Mesendoderm (in vitro differentiated cells): Measurements from ENCODE around the gene GABRG3.

Source experiments
- DNase-seq: peaks from one replicate; pipeline ENCODE4 v3.0.0; 2013
- H2AK5ac ChIP-seq: 2 replicates; pipeline ENCODE4 v1.6.1; 2013; ENCODE audit warnings: low read length, inconsistent platforms
- H2BK120ac ChIP-seq: 2 replicates; pipeline ENCODE4 v1.6.1; 2013; ENCODE audit warnings: low read depth, mild to moderate bottlenecking, low read length, moderate library complexity, mixed read lengths
- H2BK15ac ChIP-seq: replicated peaks from 2 replicates; pipeline ENCODE4 v1.6.1; 2013; ENCODE audit warnings: low read depth, mild to moderate bottlenecking, moderate library complexity
- H2BK5ac ChIP-seq: 2 replicates; pipeline ENCODE4 v1.6.1; 2013; ENCODE audit warnings: low read length, inconsistent platforms
- H3K18ac ChIP-seq: 2 replicates; pipeline ENCODE4 v1.6.1; 2013; ENCODE audit warnings: mild to moderate bottlenecking, low read length, mixed read lengths
- H3K23ac ChIP-seq: one replicate; pipeline ENCODE4 v1.6.1; 2013; ENCODE audit warnings: low read length
- H3K27ac ChIP-seq: 2 replicates; pipeline ENCODE4 v1.5.1; 2013; ENCODE audit warnings: low read depth, mild to moderate bottlenecking, inconsistent platforms, low read length, moderate library complexity
- H3K27me3 ChIP-seq: 2 replicates; pipeline ENCODE4 v1.6.1; 2013; ENCODE audit warnings: low read length, control low read depth, mild to moderate bottlenecking, inconsistent platforms; ENCODE audit not compliant: insufficient read depth, poor library complexity
- H3K36me3 ChIP-seq: 2 replicates; pipeline ENCODE4 v1.6.1; 2013; ENCODE audit warnings: low read length, inconsistent platforms; ENCODE audit not compliant: control insufficient read depth, insufficient read depth
- H3K4ac ChIP-seq: one replicate; pipeline ENCODE4 v1.6.1; 2013; ENCODE audit warnings: low read depth, mild to moderate bottlenecking, low read length, moderate library complexity
- H3K4me1 ChIP-seq: 2 replicates; pipeline ENCODE4 v1.6.1; 2013; ENCODE audit warnings: low read depth, low read length, inconsistent platforms; ENCODE audit not compliant: control insufficient read depth
- H3K4me2 ChIP-seq: 2 replicates; pipeline ENCODE4 v1.6.1; 2013; ENCODE audit warnings: low read length
- H3K4me3 ChIP-seq: 2 replicates; pipeline ENCODE4 v1.5.1; 2013; ENCODE audit warnings: mild to moderate bottlenecking, low read length
- H3K56ac ChIP-seq: one replicate; pipeline ENCODE4 v1.6.1; 2013; ENCODE audit warnings: low read length
- H3K79me1 ChIP-seq: 2 replicates; pipeline ENCODE4 v1.6.1; 2013; ENCODE audit warnings: low read length, inconsistent platforms
- H3K79me2 ChIP-seq: 2 replicates; pipeline ENCODE4 v1.6.1; 2013; ENCODE audit warnings: mild to moderate bottlenecking, low read length; ENCODE audit not compliant: control insufficient read depth, insufficient read depth
- H3K9ac ChIP-seq: 2 replicates; pipeline ENCODE4 v1.6.1; 2013; ENCODE audit warnings: low read length, inconsistent platforms
- H4K5ac ChIP-seq: one replicate; pipeline ENCODE4 v1.6.1; 2013; ENCODE audit warnings: low read length
- H4K8ac ChIP-seq: one replicate; pipeline ENCODE4 v1.6.1; 2013; ENCODE audit warnings: low read depth, mild to moderate bottlenecking, control low read depth, low read length, moderate library complexity
- WGBS: extraction: QIAGEN DNeasy Blood & Tissue Kit; methylation state at CpG from one replicate; pipeline ENCODE4 v1.1.7; 2013; ENCODE audit warnings: low lambda C conversion rate, missing lambda C conversion rate; ENCODE audit not compliant: insufficient coverage; ENCODE audit errors: extremely low coverage; 5-methylcytosine and 5-hydroxymethylcytosine counted together

GABRG3 gene

DNA sequence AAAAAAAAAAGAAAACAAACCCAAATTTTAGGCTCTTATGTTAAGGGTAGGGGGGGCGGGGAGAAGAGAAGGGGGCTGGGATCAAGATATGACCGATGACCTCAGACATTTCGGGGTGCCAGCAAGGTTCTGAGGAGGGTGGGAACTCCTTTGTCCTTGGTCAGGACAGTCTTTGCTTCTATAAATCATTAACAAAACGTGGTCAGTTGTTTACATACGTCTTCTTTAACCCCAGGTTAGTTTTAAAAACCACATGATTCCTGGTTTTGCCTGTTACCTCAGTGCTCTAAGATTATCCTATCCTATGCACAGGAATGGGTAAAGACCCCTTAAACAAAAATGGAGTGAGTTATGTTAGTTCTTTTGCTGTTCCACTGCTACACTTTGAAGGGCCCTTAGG, 285.5 kb downstream of the GABRG3 start:
- no CpG with 5 or more reads among the region's 5 CpGs for WGBS
- H4K5ac ChIP-seq, result no peak overlapping the region

GRCh38 chr15:27258287-27258686, 287.3 kb downstream of the GABRG3 start:
- Histone ChIP-seq H2BK15ac (no peak overlapping the region), H3K4me1 (peaks cover 4% of the 10 kb centered on the region), H2BK120ac (no peak overlapping the region), H3K27ac (no peak overlapping the region), H3K18ac (no peak overlapping the region), H3K36me3 (no peaks in the 10 kb centered on the region), H3K4me3 (no peak overlapping the region), H3K79me2 (no peaks in the 10 kb centered on the region), H3K27me3 (no peaks in the 10 kb centered on the region), H4K5ac (no peak overlapping the region), H3K23ac (no peak overlapping the region), H4K8ac (no peak overlapping the region), H3K56ac (no peak overlapping the region), H3K9ac (no peak overlapping the region), H3K4ac (no peak overlapping the region), H3K4me2 (no peak overlapping the region), H2BK5ac (no peak overlapping the region), H2AK5ac (no peak overlapping the region), H3K79me1 (no peaks in the 10 kb centered on the region)
- DNase-seq, result peak; percentile 19
- WGBS, result no CpG with 5 or more reads among the region's 4 CpGs

More for the DNA sequence above, 285.5 kb downstream of the GABRG3 start:
- H2BK5ac ChIP-seq, result no peak overlapping the region
- no peak overlapping the region for H2BK120ac ChIP-seq
- peaks cover 4% of the 10 kb centered on the region for H3K4me1 ChIP-seq
- no peaks in the 10 kb centered on the region for H3K79me1 ChIP-seq
- H3K27me3 ChIP-seq, result no peaks in the 10 kb centered on the region
- H3K36me3 ChIP-seq, result no peaks in the 10 kb centered on the region
- H3K27ac ChIP-seq, result no peak overlapping the region
- H3K4me3 ChIP-seq, result no peak overlapping the region
- H3K79me2 ChIP-seq, result no peaks in the 10 kb centered on the region
- no peak overlapping the region for H3K56ac ChIP-seq
- H2BK15ac ChIP-seq, result no peak overlapping the region
- no peak overlapping the region for H3K23ac ChIP-seq
- H3K4ac ChIP-seq, result no peak overlapping the region
- no peak overlapping the region for H2AK5ac ChIP-seq
- no peak overlapping the region for H3K4me2 ChIP-seq
- H3K18ac ChIP-seq, result no peak overlapping the region
- DNase-seq, result no peak
- no peak overlapping the region for H3K9ac ChIP-seq
- H4K8ac ChIP-seq, result no peak overlapping the region

DNA sequence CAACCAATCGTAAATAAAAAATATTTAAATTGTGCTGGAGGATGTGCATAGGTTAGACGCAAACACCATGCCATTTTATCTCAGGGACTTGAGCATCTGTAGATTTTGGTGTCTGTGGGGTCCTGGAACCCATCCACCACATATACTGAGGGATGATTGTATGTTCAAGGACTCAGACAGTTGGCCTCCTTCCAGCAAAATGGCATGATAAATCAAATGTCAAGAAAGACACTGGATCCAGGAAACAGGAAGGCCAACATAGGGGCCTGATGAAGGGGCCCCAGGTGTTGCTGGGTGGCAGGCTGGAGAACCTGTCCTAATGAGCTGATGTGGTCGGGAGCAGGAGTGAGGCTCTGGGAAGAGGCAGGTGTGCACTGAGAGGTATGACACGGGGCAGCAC, 289.5 kb downstream of the GABRG3 start:
- no peaks in the 10 kb centered on the region for H3K79me2 ChIP-seq
- peaks cover 4% of the 10 kb centered on the region for H3K4me1 ChIP-seq
- H3K27me3 ChIP-seq, result no peaks in the 10 kb centered on the region
- no peak overlapping the region for H3K4me3 ChIP-seq
- no peak overlapping the region for H3K23ac ChIP-seq
- no peak overlapping the region for H3K56ac ChIP-seq
- no peak overlapping the region for H2BK120ac ChIP-seq
- H3K18ac ChIP-seq, result no peak overlapping the region
- DNase-seq, result no peak
- H4K5ac ChIP-seq, result no peak overlapping the region
- H3K4me2 ChIP-seq, result no peak overlapping the region
- no peak overlapping the region for H3K4ac ChIP-seq
- H3K9ac ChIP-seq, result no peak overlapping the region
- WGBS, result no CpG with 5 or more reads among the region's 4 CpGs
- no peaks in the 10 kb centered on the region for H3K79me1 ChIP-seq
- H4K8ac ChIP-seq, result no peak overlapping the region
- no peak overlapping the region for H2BK15ac ChIP-seq
- no peak overlapping the region for H2AK5ac ChIP-seq
- no peak overlapping the region for H2BK5ac ChIP-seq
- H3K36me3 ChIP-seq, result no peaks in the 10 kb centered on the region
- no peak overlapping the region for H3K27ac ChIP-seq

DNA sequence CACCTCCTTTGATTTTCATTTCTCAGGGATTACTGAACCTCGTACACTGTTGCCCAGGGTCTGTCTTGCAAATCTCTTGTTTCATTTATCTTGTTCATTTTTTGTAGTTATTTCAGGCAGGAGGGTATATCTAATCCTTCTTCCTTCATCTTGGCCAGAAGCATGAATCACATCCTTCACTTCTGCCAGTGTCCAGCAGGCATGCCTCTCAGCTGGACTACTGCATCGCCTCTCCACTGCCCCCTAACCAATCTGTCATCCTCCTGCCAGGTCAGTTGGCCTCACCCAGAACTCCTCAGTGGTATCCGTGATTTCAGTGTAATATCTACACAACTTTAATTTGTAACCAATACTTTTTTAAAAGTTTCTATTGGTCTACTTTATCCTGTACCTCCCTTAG, 297.9 kb downstream of the GABRG3 start:
- Histone ChIP-seq H4K8ac (no peak overlapping the region), H2BK120ac (no peak overlapping the region), H3K4me1 (no peaks in the 10 kb centered on the region), H3K18ac (no peak overlapping the region), H3K4me2 (no peak overlapping the region), H3K4ac (no peak overlapping the region), H4K5ac (no peak overlapping the region), H2BK5ac (no peak overlapping the region), H3K56ac (no peak overlapping the region), H3K27ac (no peak overlapping the region), H2AK5ac (no peak overlapping the region), H3K79me2 (no peaks in the 10 kb centered on the region), H3K36me3 (no peaks in the 10 kb centered on the region), H3K23ac (no peak overlapping the region), H3K9ac (no peak overlapping the region), H3K27me3 (no peaks in the 10 kb centered on the region), H3K79me1 (no peaks in the 10 kb centered on the region), H2BK15ac (no peak overlapping the region), H3K4me3 (no peak overlapping the region)
- no CpG with 5 or more reads among the region's 3 CpGs for WGBS
- no peak for DNase-seq

GRCh38 chr15:27271258-27271657, 300.3 kb downstream of the GABRG3 start:
- Histone ChIP-seq H3K4ac (no peak overlapping the region), H2AK5ac (no peak overlapping the region)
- WGBS, result no CpG with 5 or more reads among the region's 15 CpGs

DNA sequence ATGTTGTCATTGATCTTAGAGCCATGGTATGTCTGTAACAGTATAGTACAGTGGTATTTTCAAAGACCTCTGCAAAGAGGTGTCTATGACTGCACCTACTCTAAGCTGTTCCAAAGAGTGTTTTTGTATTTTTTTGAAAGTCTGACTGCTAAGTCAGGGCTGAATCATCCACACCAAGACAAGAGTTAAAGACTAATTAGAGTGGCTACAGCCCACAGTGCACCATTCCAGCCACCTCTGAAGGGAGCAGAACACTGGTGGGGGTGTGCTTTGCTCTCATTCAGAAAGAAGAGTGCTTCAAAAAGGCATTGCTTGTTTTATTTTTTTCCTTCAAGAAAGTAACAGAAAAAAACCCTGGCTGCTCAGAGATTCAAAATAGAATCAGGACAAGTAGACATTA, 301.4 kb downstream of the GABRG3 start:
- H2BK15ac ChIP-seq, result no peak overlapping the region
- no peaks in the 10 kb centered on the region for H3K27me3 ChIP-seq
- H3K23ac ChIP-seq, result no peak overlapping the region
- H3K9ac ChIP-seq, result no peak overlapping the region
- H4K5ac ChIP-seq, result no peak overlapping the region
- H3K79me2 ChIP-seq, result no peaks in the 10 kb centered on the region
- H3K27ac ChIP-seq, result no peak overlapping the region
- no peak overlapping the region for H2BK120ac ChIP-seq
- no peak overlapping the region for H3K4me3 ChIP-seq
- no peaks in the 10 kb centered on the region for H3K36me3 ChIP-seq
- no peaks in the 10 kb centered on the region for H3K4me1 ChIP-seq
- no peak overlapping the region for H2BK5ac ChIP-seq
- H3K4me2 ChIP-seq, result no peak overlapping the region
- no peak overlapping the region for H2AK5ac ChIP-seq
- H3K56ac ChIP-seq, result no peak overlapping the region
- no peaks in the 10 kb centered on the region for H3K79me1 ChIP-seq
- no peak overlapping the region for H3K4ac ChIP-seq
- no peak overlapping the region for H3K18ac ChIP-seq
- no peak for DNase-seq
- H4K8ac ChIP-seq, result no peak overlapping the region

More at GRCh38 chr15:27271258-27271657, 300.3 kb downstream of the GABRG3 start:
- H4K8ac ChIP-seq, result no peak overlapping the region
- H4K5ac ChIP-seq, result no peak overlapping the region
- no peaks in the 10 kb centered on the region for H3K36me3 ChIP-seq
- DNase-seq, result no peak
- no peaks in the 10 kb centered on the region for H3K4me1 ChIP-seq
- H3K27ac ChIP-seq, result no peak overlapping the region
- no peak overlapping the region for H2BK15ac ChIP-seq
- H3K56ac ChIP-seq, result no peak overlapping the region
- no peak overlapping the region for H2BK120ac ChIP-seq
- no peaks in the 10 kb centered on the region for H3K27me3 ChIP-seq
- no peak overlapping the region for H3K4me3 ChIP-seq
- H3K23ac ChIP-seq, result no peak overlapping the region
- H3K79me2 ChIP-seq, result no peaks in the 10 kb centered on the region
- no peak overlapping the region for H3K18ac ChIP-seq
- no peak overlapping the region for H2BK5ac ChIP-seq
- no peak overlapping the region for H3K4me2 ChIP-seq
- no peaks in the 10 kb centered on the region for H3K79me1 ChIP-seq
- no peak overlapping the region for H3K9ac ChIP-seq
